Measurements from ENCODE around the gene GOLGA8J.
"Not testable (repeated sequence)": the region's sequence is repeated elsewhere in the genome, so short reads cannot be mapped to it uniquely, and the experiment has no call there.

Gene GOLGA8J

DNA sequence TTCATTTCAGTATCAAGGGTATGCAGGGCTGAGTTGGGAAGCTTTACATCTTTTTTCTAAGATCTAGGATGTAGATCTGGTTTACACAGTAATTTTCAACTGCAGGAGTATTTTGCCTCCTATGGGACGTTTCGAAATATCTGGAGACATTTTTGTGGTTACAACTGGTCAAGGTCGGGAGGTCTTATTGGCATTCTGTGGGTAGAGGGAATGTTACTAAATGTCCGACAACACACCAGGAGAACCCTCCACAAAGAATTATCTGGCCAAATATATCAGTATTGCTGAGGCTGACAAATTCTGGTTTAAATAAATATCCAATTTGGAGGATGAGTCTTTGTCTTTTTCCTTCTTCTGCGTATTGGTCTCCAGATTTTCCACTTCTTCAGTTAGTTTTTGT is 1.9 kb upstream of the GOLGA8J start:
- not testable (repeated sequence) for DNase-seq (ENCODE audit: low spot score)

DNA sequence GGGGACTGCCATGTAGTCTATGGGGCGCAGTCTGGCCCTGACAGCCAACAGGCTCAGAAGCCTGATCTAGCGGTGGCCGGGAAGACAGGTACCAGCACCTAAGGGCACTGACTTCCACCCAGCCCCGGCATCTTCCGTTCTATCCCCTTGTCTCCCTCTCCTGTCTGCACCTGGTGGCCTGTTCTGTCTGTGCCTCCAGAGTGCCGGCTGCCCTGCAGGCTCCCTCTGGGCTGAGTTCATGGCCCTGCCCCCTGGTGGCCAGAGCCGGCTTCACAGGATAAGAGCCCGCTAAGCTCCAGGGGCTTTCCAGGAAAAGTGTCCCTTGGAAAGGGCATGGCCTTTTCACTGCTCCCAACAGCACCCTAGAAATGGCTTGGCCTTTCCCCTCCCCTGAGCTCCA is 15.1 kb downstream of the GOLGA8J start:
- DNase-seq (ENCODE audit: low spot score), result not testable (repeated sequence)

DNA sequence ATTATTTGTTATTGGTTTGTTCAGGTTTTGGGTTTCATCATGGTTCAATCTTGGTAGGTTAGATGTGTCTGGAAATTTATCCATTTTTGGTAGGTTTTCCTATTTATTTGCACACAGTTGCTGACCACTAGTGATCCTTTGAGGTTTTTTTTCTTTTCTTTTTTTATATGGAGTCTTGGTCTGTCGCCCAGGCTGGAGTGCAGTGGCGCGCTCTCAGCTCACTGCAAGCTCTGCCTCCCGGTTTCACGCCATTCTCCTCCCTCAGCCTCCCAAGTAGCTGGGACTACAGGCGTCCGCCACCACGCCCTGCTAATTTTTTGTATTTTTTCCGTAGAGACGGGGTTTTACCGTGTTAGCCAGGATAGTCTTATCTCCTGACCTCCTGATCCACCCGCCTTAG is 20.1 kb downstream of the GOLGA8J start:
- DNase-seq (ENCODE audit: low spot score), result not testable (repeated sequence)

DNA sequence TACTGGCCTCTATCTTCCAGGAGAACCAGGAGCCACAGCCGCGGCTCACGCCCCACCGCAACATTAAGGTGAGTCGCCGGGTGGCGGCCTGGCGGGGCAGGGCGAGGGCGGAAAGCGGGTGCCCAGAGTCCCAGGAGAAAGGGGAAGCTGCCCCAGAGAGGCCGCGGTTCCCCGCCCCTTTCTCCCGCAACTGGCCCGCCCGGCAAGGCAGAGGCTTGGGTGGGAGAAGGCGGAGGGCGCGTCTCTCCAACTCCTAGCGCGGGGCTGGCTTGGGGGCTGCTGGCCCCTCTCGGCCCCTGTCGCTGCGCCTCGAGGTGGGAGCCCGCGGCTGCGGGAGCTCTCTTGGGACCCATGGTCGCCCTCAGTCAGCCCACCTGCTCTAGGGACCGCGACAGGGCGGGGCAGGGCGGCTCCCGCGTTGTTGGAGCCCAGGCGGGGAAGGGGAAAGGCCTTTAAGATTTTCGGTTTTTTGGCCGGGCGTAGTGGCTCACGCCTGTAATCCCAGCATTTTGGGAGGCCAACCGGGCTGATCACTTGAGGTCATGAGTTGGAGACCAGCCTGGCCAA is 21.3 kb downstream of the GOLGA8J start:
- not testable (repeated sequence) for DNase-seq (ENCODE audit: low spot score)

DNA sequence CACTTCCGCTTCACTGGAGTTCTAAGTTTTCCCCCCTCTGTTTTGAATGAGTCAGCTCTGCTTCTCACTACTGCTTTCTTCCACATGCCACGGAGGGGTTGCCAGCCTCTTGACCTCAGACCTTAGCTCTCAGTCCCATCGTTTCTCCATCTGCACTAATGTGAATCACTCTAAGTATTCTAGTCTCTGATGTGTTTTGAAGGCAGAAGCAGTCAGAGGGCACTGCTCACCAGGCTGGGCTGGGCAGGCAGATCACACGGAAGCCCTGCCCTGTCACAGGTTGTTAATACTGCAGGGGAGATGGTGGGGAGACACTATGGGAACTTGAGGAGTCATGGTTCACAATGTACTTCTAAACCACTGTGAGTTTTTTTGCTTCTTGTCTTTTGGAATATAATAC is 27.8 kb downstream of the GOLGA8J start:
- not testable (repeated sequence) for DNase-seq (ENCODE audit: low spot score)

DNA sequence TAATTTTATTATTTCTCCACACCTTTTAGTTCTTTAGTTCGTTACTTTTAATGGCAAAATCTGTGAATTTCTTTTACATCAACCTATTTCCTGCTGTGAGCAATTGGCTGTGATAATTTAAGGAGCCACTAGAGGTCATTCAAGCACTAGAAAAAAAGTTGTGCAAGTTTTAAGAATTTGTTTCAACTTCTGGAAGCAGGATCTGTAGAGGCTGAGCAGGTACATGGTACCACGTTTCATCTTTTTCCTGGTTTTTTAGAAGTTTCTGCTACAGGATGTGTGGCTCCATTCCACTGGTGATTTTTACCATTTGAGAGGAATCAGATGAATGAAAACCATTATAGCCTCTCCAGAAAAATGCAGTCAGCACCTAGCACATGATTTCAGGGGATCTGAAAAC is 47.3 kb downstream of the GOLGA8J start:
- not testable (repeated sequence) for DNase-seq (ENCODE audit: low spot score)

- not testable (repeated sequence) for DNase-seq (ENCODE audit: low spot score)
Measured at GRCh38 chr15:30134751-30135150, 52.0 kb downstream of the GOLGA8J start, which contains the start of gene GOLGA8T. Gene GOLGA8T, plus strand, starts transcription at chr15:30135051. Its CDS starts 98 bp downstream, at chr15:30135149.

All from HuH-7 (cell line).